Peyer's patch (tissue), 4 donors: ENCODE measurements around the gene LRRC8B. TPM values are rescaled to one million over a fixed set of nuclear protein-coding genes. Genes with fewer than 3 reads are reported as not detected.
A peak's percentile ranks its signal among the peaks of the same experiment; 100 is the strongest.

Experiments used
- DNase-seq, 3 donors: peaks; one replicate each; pipeline ENCODE4 v3.0.0-alpha.2; 2017 to 2019
- H3K27ac ChIP-seq, 4 donors: fragments of 200-600 bp; sonication (generic); one replicate each; pipeline ENCODE4 v1.5.1; 2016 to 2019
- H3K27me3 ChIP-seq, 2 donors: fragments of 200-600 bp; sonication (generic); one replicate each; pipeline ENCODE4 v1.5.1; 2019
- H3K36me3 ChIP-seq, 3 donors: fragments of 200-600 bp; sonication (generic); one replicate each; pipeline ENCODE4 v1.5.1; 2016 to 2019
- H3K4me1 ChIP-seq, 4 donors: fragments of 200-600 bp; sonication (generic); one replicate each; pipeline ENCODE4 v1.5.1; 2016 to 2019
- H3K4me3 ChIP-seq, 4 donors: fragments of 200-600 bp; sonication (generic); 1 replicate in 3 of 4; 2 replicates in 1 of 4; pipeline ENCODE4 v1.5.1; 2016 to 2019; ENCODE audit warnings: mild to moderate bottlenecking in 1 of 4
- H3K9me3 ChIP-seq, 4 donors: fragments of 200-600 bp; sonication (generic); one replicate each; pipeline ENCODE4 v1.5.1; 2016 to 2019; ENCODE audit warnings: mild to moderate bottlenecking in 1 of 4
- POLR2A ChIP-seq, 2 donors: fragments of 450-650 bp; IDR thresholded peaks; one replicate each; pipeline ENCODE4 v1.5.1; 2017; ENCODE audit warnings: antibody characterized with exemption in 2 of 2, mild to moderate bottlenecking in 2 of 2, moderate library complexity in 2 of 2
- total RNA-seq, 4 donors: library from RNA; depleted of rRNA; stranded (reverse); fragments of >200 nt; gene quantifications; one replicate each; pipeline ENCODE4 v1.1.0, GENCODE V29; 2016
- TF ChIP-seq, protein P1 (sequence below), 6 experiments: fragments of 450-650 bp in 4 of 6; fragments of 200-600 bp in 2 of 6; sonication (generic) in 1 of 6; IDR thresholded peaks; one replicate each; pipeline ENCODE4 v1.5.1; 2017 to 2019; ENCODE audit warnings: antibody characterized with exemption in 6 of 6, mild to moderate bottlenecking in 3 of 6, moderate library complexity in 1 of 6

LRRC8B gene
- total RNA-seq, 4 donors from 2014 or later: 5.0 to 12.1 (median 7.9) TPM

DNA sequence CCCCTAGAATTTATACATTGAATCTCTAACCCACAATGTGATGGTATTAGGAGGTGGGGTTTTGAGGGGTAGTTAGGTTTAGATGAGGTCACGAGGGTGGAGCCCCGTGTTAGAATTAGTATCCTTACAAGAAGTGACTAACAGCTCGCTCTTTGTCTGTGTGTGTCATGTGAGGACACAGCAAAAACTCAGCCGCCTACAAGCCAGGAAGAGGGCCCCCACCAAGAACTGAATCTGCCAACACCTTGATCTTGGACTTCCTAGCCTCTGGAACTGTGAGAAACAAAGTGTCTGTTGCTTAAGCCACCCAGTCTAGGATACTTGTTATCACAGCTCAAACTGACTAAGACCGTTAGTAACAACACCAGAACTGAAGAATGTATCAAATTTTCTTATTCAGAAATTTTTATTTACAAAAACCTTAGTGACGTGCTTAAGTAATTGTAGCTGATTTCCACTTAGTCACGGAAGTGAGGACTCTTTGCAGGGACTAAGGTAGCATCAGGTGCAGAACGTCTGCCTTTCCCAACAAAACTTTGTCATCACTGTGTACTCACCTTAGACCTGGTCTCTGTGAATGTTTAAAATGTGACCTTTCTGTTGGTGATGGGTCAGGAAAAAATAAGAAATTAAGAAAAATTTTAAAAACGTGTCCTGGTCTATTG is 83.8 kb downstream of the LRRC8B start:
- Histone ChIP-seq H3K9me3 (no peaks in the 10 kb centered on the region), H3K4me3 (no peak overlapping the region), H3K4me1 (peaks cover 0 to 9% (median 2%) of the 10 kb centered on the region in 4 donors), H3K27ac (peak overlapping the region in 2 of 4 donors; percentile 24 to 70), H3K36me3 (no peaks in the 10 kb centered on the region), H3K27me3 (no peaks in the 10 kb centered on the region)
- TF ChIP-seq POLR2A (IDR thresholded peaks at IDR 0.05): no peak
- TF ChIP-seq, protein P1, sequence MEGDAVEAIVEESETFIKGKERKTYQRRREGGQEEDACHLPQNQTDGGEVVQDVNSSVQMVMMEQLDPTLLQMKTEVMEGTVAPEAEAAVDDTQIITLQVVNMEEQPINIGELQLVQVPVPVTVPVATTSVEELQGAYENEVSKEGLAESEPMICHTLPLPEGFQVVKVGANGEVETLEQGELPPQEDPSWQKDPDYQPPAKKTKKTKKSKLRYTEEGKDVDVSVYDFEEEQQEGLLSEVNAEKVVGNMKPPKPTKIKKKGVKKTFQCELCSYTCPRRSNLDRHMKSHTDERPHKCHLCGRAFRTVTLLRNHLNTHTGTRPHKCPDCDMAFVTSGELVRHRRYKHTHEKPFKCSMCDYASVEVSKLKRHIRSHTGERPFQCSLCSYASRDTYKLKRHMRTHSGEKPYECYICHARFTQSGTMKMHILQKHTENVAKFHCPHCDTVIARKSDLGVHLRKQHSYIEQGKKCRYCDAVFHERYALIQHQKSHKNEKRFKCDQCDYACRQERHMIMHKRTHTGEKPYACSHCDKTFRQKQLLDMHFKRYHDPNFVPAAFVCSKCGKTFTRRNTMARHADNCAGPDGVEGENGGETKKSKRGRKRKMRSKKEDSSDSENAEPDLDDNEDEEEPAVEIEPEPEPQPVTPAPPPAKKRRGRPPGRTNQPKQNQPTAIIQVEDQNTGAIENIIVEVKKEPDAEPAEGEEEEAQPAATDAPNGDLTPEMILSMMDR (IDR thresholded peaks at IDR 0.05): no peak
- DNase-seq: peak in 1 of 3 donors; percentile 30

DNA sequence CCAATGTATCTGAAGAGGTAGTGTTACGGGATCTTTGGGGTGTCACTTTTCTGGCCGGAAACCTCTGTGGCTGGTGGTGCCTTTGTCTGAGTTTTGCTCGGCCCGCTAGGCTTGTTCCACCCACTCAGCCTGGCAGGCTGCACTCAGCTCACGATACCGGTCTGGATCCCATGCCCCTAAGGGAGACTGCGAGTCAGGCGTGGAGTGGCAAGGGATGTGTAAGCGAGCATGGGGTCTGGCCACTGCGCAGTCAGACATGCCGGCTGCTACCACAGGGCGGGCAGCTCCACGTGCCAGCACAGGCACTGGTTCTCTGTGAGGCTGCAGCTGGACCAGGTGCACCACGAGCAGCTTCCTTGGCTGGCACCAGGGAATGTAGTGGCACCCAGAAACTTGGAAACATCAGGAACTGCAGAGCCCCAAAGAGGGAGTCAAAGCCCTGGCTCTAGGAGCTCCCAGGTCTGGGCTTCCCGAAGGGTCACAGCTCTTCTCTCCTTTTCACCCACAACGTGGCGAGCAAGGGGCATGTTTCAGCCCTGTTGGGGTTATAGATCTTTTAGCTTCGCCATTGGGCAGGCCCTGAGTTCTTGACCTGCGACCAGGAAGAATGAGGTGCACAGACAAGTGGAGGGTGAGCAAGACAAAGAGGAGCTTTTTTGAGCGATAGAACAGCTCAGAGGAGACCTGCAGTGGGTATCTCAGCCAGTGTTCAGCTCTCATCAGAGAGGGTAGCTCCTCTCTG is 84.5 kb downstream of the LRRC8B start:
- no peaks in the 10 kb centered on the region for H3K27me3 ChIP-seq
- DNase-seq: peak in 2 of 3 donors; percentile 44 to 62
- H3K36me3 ChIP-seq: no peaks in the 10 kb centered on the region
- no peak overlapping the region for H3K4me3 ChIP-seq
- H3K4me1 ChIP-seq: peaks cover 0 to 9% (median 2%) of the 10 kb centered on the region in 4 donors
- no peaks in the 10 kb centered on the region for H3K9me3 ChIP-seq
- H3K27ac ChIP-seq: peak overlapping the region in 2 of 4 donors; percentile 24 to 70
- no peak for TF ChIP-seq POLR2A (IDR thresholded peaks at IDR 0.05)
- TF ChIP-seq, protein P1 (IDR thresholded peaks at IDR 0.05): no peak

DNA sequence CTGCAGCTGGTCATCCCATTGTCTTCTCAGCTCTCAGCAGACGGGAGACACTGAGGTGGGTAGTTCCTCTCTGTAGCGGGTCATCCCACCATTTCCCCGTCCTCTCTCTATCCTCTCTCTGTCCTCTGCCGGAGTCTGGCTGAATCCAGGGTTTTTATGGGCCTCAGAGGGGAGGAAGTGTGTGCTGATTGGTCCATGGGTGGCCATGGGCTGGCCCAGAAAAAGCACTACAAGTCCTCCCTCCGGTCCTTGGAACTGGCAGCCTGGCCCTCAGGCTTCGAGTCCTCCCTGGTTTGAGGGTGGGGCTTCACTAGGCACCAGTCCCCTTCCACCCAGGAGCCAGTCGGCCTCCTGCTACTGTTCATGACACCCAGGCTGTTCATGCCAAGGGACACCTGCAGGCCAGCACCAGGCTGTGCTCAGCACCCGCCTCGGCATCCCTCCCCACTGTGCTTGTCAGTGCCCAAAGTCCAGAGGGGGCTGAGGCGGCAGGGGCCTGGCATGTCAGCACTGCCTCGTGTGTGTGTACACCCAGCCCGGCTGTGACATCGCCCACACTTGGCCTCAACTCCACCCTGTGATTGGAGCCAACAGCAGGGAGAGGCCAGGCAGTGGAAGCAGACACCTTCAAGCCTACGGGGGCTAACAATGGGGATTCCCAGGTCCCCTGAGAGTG is 85.3 kb downstream of the LRRC8B start:
- Histone ChIP-seq H3K9me3 (no peaks in the 10 kb centered on the region), H3K27me3 (no peaks in the 10 kb centered on the region), H3K4me1 (peaks cover 0 to 9% (median 2%) of the 10 kb centered on the region in 4 donors), H3K36me3 (no peaks in the 10 kb centered on the region), H3K27ac (peak overlapping the region in 1 of 4 donors; percentile 70), H3K4me3 (no peak overlapping the region)
- TF ChIP-seq POLR2A (IDR thresholded peaks at IDR 0.05): no peak
- TF ChIP-seq, protein P1 (IDR thresholded peaks at IDR 0.05): no peak
- peak in 1 of 3 donors; percentile 21 for DNase-seq

DNA sequence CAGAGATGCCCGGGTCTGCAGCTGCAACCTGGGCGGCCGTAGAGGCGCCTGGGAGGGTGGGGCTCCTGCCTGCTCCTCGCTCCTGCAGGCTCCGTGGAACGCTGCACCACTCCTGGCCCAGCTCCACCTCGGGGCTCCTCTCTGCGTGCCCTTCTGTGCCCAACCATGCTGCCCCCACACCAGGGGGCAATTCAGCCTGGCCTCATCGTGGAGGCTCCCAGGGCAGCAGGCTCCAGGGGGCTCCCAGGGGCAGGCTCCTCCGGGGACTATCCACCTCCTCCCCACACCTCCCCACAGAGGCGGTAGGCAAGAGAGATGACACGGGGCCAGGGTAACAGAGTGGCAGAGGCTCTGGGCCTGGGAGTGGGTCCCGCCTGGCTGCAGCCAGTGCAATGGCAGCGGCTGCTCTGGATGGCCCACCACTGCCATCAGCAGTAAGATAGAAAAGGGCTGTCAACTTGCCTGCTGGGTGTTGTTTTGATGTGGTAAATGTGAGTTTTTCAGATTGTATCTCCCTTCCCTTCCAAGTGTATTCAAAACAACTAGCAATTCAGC is 85.9 kb downstream of the LRRC8B start:
- Histone ChIP-seq H3K27ac (peak overlapping the region in 1 of 4 donors; percentile 70), H3K4me3 (no peak overlapping the region)
- peak in 1 of 3 donors; percentile 22 for DNase-seq

DNA sequence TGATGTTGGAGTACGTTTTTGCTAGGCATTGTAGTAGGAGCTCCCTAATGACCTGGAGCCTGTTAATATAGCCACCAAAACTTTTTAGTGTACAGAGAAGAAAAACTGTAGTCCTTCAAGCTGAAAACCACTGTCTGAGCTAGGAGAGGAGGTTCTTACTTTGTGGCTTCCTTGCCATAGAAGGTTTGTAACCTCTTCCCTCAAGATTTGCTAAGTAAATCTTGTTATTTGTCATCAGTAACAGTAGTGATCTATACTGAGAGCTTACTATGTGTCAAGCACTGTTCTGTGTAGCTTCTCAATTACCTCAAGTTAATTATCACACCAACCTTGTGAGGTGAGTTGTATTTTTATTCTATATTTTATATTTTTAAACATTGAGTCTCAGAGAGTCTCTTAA is 87.1 kb downstream of the LRRC8B start:
- TF ChIP-seq POLR2A (IDR thresholded peaks at IDR 0.05): no peak
- TF ChIP-seq, protein P1 (IDR thresholded peaks at IDR 0.05): no peak
- Histone ChIP-seq H3K36me3 (no peaks in the 10 kb centered on the region), H3K27me3 (no peaks in the 10 kb centered on the region), H3K27ac (no peak overlapping the region), H3K4me1 (peaks cover 0 to 9% (median under 1%) of the 10 kb centered on the region in 4 donors), H3K9me3 (no peaks in the 10 kb centered on the region), H3K4me3 (no peak overlapping the region)
- no peak for DNase-seq

More for the DNA sequence above, 85.9 kb downstream of the LRRC8B start:
- no peaks in the 10 kb centered on the region for H3K9me3 ChIP-seq
- H3K4me1 ChIP-seq: peaks cover 0 to 9% (median 2%) of the 10 kb centered on the region in 4 donors
- no peaks in the 10 kb centered on the region for H3K36me3 ChIP-seq
- H3K27me3 ChIP-seq: no peaks in the 10 kb centered on the region
- TF ChIP-seq, protein P1 (IDR thresholded peaks at IDR 0.05): no peak
- TF ChIP-seq POLR2A (IDR thresholded peaks at IDR 0.05): no peak
